Upper lobe of left lung (tissue), 6 donors: ENCODE results near the gene RASAL1. TPM values are rescaled to one million over a fixed set of nuclear protein-coding genes. Genes with fewer than 3 reads are reported as not detected.

Experiments
- ATAC-seq, 2 donors: fragments of 200-7000 bp; cut with Tn5 transposase; one replicate each; pipeline ENCODE4 v1.9.1; 2022; ENCODE audit warnings: mild to moderate bottlenecking in 2 of 2, moderate library complexity in 2 of 2; ENCODE audit not compliant: low FRiP score in 2 of 2
- DNase-seq, 2 donors: peaks; one replicate each; pipeline ENCODE4 v3.0.0-alpha.2; 2019 to 2020
- H3K27ac ChIP-seq, 4 donors: fragments of 200-600 bp; sonication (generic); one replicate each; pipeline ENCODE4 v1.5.1; 2016 to 2019
- H3K27me3 ChIP-seq, 4 donors: fragments of 200-600 bp; sonication (generic); one replicate each; pipeline ENCODE4 v1.5.1; 2017 to 2019
- H3K36me3 ChIP-seq, 4 donors: fragments of 200-600 bp; sonication (generic); one replicate each; pipeline ENCODE4 v1.5.1; 2016 to 2019
- H3K4me1 ChIP-seq, 4 donors: fragments of 200-600 bp; sonication (generic); one replicate each; pipeline ENCODE4 v1.5.1; 2018 to 2019
- H3K4me3 ChIP-seq, 4 donors: fragments of 200-600 bp; sonication (generic); one replicate each; pipeline ENCODE4 v1.5.1; 2017 to 2019; ENCODE audit warnings: mild to moderate bottlenecking in 2 of 4, moderate library complexity in 1 of 4
- H3K9me3 ChIP-seq, 4 donors: fragments of 200-600 bp; sonication (generic); one replicate each; pipeline ENCODE4 v1.5.1; 2018 to 2019
- CTCF ChIP-seq, 6 experiments: fragments of 450-650 bp in 4 of 6; fragments of 200-600 bp in 2 of 6; sonication (generic) in 2 of 6; IDR thresholded peaks; one replicate each; pipeline ENCODE4 v1.5.1; 2016 to 2019; ENCODE audit warnings: antibody characterized with exemption in 6 of 6
- EP300 ChIP-seq, 4 donors: sonication (generic); formaldehyde crosslinking; IDR thresholded peaks; one replicate each; pipeline ENCODE4 v1.5.1; 2017; ENCODE audit warnings: antibody characterized with exemption in 4 of 4, control low read depth in 2 of 4
- POLR2A ChIP-seq, 4 donors: fragments of 450-650 bp; IDR thresholded peaks; one replicate each; pipeline ENCODE4 v1.5.1; 2016 to 2017; ENCODE audit warnings: antibody characterized with exemption in 4 of 4, mild to moderate bottlenecking in 2 of 4
- POLR2AphosphoS5 ChIP-seq, 2 donors: sonication (generic); formaldehyde crosslinking; IDR thresholded peaks; one replicate each; pipeline ENCODE4 v1.5.1; 2017; ENCODE audit warnings: antibody characterized with exemption in 2 of 2
- WGBS, 2 donors: methylation state at CpG; one replicate each; pipeline ENCODE4 v1.1.5; 2017 to 2018; 5-methylcytosine and 5-hydroxymethylcytosine counted together
- total RNA-seq, 6 donors: library from RNA; depleted of rRNA in 4 of 6; stranded (reverse); fragments of >200 nt in 4 of 6; gene quantifications; one replicate each; pipeline versions ENCODE4 v1.1.0 to v1.2.1, GENCODE V29; 2016 to 2021
- donor health status: DM: no; HTN: no; CAD: no; lungs with moderate emphysema.
- donor health status: DM: no; HTN: yes; CAD: no; lungs with severe emphysema.

Gene RASAL1
- total RNA-seq, 6 donors from 2014 or later = 0.27 to 4.2 (median 0.60) TPM; not detected in 3

- TF ChIP-seq POLR2A (IDR thresholded peaks at IDR 0.05) (no peak), CTCF (IDR thresholded peaks at IDR 0.05) (no peak), EP300 (IDR thresholded peaks at IDR 0.05) (no peak), POLR2AphosphoS5 (IDR thresholded peaks at IDR 0.05) (no peak)
- no peaks in the 10 kb centered on the region for H3K9me3 ChIP-seq
- no peaks in the 10 kb centered on the region for H3K4me1 ChIP-seq
- 81 to 83% methylated on average over 9 to 19 of the region's 22 CpGs for WGBS, 2 donors
- no peaks in the 10 kb centered on the region for H3K27me3 ChIP-seq
- DNase-seq (no peak), ATAC-seq (no peak)
- H3K27ac ChIP-seq = no peak overlapping the region
- H3K4me3 ChIP-seq = no peak overlapping the region
- H3K36me3 ChIP-seq = no peaks in the 10 kb centered on the region
These were observed 20.0 kb downstream of the RASAL1 start for GRCh38 chr12:113115455-113116126.

GRCh38 chr12:113114447-113115178 lies 20.9 kb downstream of the RASAL1 start:
- no peaks in the 10 kb centered on the region for H3K4me1 ChIP-seq
- no peak for TF ChIP-seq EP300 (IDR thresholded peaks at IDR 0.05)
- no peak for TF ChIP-seq POLR2AphosphoS5 (IDR thresholded peaks at IDR 0.05)
- TF ChIP-seq POLR2A (IDR thresholded peaks at IDR 0.05) = no peak
- no peak for TF ChIP-seq CTCF (IDR thresholded peaks at IDR 0.05)
- H3K27ac ChIP-seq = no peak overlapping the region
- WGBS, 2 donors = 82 to 90% methylated on average over 9 to 18 of the region's 19 CpGs
- DNase-seq = no peak
- H3K36me3 ChIP-seq = no peaks in the 10 kb centered on the region
- H3K27me3 ChIP-seq = no peaks in the 10 kb centered on the region
- no peaks in the 10 kb centered on the region for H3K9me3 ChIP-seq
- ATAC-seq = no peak
- no peak overlapping the region for H3K4me3 ChIP-seq

DNA sequence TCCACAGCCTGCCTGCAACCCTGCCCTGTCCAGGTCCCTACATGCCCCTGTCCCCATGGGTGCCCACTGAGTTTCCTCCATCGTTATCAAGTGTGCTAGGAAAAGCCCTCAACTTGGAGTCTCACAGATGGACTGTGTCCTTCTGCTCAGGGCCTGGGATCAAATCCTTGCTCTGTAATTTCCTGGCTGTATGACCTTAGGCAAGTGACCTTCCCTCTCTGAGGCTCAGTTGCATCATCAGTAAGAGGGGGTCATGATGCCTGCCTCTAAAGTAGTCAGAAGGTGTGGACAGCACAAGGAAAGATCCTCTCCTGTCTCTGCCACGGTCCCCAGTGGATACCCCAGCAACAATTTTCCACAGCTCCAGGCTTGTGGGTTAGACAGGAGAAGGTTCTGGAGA lies 22.2 kb downstream of the RASAL1 start:
- ATAC-seq = no peak
- 77 to 100% methylated on average over 1 to 2 of the region's 2 CpGs for WGBS, 2 donors
- no peaks in the 10 kb centered on the region for H3K9me3 ChIP-seq

GRCh38 chr12:113112043-113112899 lies 23.3 kb downstream of the RASAL1 start:
- H3K4me1 ChIP-seq = no peaks in the 10 kb centered on the region
- no peaks in the 10 kb centered on the region for H3K9me3 ChIP-seq
- TF ChIP-seq POLR2AphosphoS5 (IDR thresholded peaks at IDR 0.05) (no peak), CTCF (IDR thresholded peaks at IDR 0.05) (no peak), EP300 (IDR thresholded peaks at IDR 0.05) (no peak), POLR2A (IDR thresholded peaks at IDR 0.05) (no peak)
- no peak for ATAC-seq
- H3K36me3 ChIP-seq = no peaks in the 10 kb centered on the region
- WGBS, 2 donors = 63 to 72% methylated on average over 23 to 38 of the region's 39 CpGs
- H3K27ac ChIP-seq = no peak overlapping the region
- H3K27me3 ChIP-seq = no peaks in the 10 kb centered on the region
- H3K4me3 ChIP-seq = no peak overlapping the region
- DNase-seq = peak in 1 of 2 donors; percentile 77

More for the DNA sequence above, 22.2 kb downstream of the RASAL1 start:
- no peaks in the 10 kb centered on the region for H3K4me1 ChIP-seq
- H3K27ac ChIP-seq = no peak overlapping the region
- no peaks in the 10 kb centered on the region for H3K36me3 ChIP-seq
- TF ChIP-seq CTCF (IDR thresholded peaks at IDR 0.05) (no peak), POLR2A (IDR thresholded peaks at IDR 0.05) (no peak), EP300 (IDR thresholded peaks at IDR 0.05) (no peak), POLR2AphosphoS5 (IDR thresholded peaks at IDR 0.05) (no peak)
- no peaks in the 10 kb centered on the region for H3K27me3 ChIP-seq
- no peak for DNase-seq
- H3K4me3 ChIP-seq = no peak overlapping the region
